RWPE2 (cell line): ENCODE measurements around the gene SLC5A8.

Experiments used
- ATAC-seq: fragments of 200-7000 bp; cut with Tn5 transposase; 3 replicates; pipeline ENCODE4 v1.9.1; 2021; ENCODE audit warnings: low read depth
- DNase-seq: peaks from one replicate; pipeline ENCODE4 v3.0.0-alpha.2; 2020; ENCODE audit warnings: low spot score
- H3K27ac ChIP-seq: fragments of 450-650 bp; 2 replicates; pipeline ENCODE4 v1.5.1; 2017; ENCODE audit warnings: mild to moderate bottlenecking; ENCODE audit not compliant: poor library complexity, severe bottlenecking
- H3K27me3 ChIP-seq: fragments of 250-450 bp; sonication (Bioruptor Pico); 2 replicates; pipeline ENCODE4 v1.5.1; 2021; ENCODE audit warnings: mild to moderate bottlenecking, moderate library complexity; ENCODE audit not compliant: insufficient read depth, poor library complexity, severe bottlenecking
- H3K36me3 ChIP-seq: fragments of 250-450 bp; sonication (Bioruptor Pico); 2 replicates; pipeline ENCODE4 v1.5.1; 2020; ENCODE audit warnings: low read depth, mild to moderate bottlenecking, moderate library complexity
- H3K4me1 ChIP-seq: fragments of 250-450 bp; sonication (Bioruptor Pico); 2 replicates; pipeline ENCODE4 v1.5.1; 2021; ENCODE audit warnings: mild to moderate bottlenecking, moderate library complexity; ENCODE audit not compliant: insufficient read depth, poor library complexity, severe bottlenecking
- H3K4me3 ChIP-seq: fragments of 250-450 bp; sonication (Bioruptor Pico); 2 replicates; pipeline ENCODE4 v1.5.1; 2021; ENCODE audit warnings: mild to moderate bottlenecking, moderate library complexity; ENCODE audit not compliant: severe bottlenecking
- H3K9me3 ChIP-seq: fragments of 250-450 bp; sonication (Bioruptor Pico); 2 replicates; pipeline ENCODE4 v1.5.1; 2021; ENCODE audit warnings: mild to moderate bottlenecking, moderate library complexity; ENCODE audit not compliant: severe bottlenecking
- CTCF ChIP-seq: fragments of 450-650 bp; IDR thresholded peaks from one replicate; pipeline ENCODE4 v1.5.1; 2017; ENCODE audit warnings: mild to moderate bottlenecking, moderate library complexity; ENCODE audit not compliant: poor library complexity, severe bottlenecking

SLC5A8 gene

GRCh38 chr12:101209319-101210302, at the start of gene SLC5A8:
SLC5A8 (minus strand) TSS chr12:101210238; CDS start chr12:101209848, 390 bp downstream.
- no peaks in the 10 kb centered on the region for H3K36me3 ChIP-seq
- peaks cover 40% of the 10 kb centered on the region for H3K27me3 ChIP-seq
- TF ChIP-seq CTCF, result no peak
- no peaks in the 10 kb centered on the region for H3K4me1 ChIP-seq
- ATAC-seq (peak; percentile 56), DNase-seq (no peak)
- peak within 1 kb of the TSS; percentile 10 for H3K4me3 ChIP-seq
- H3K27ac ChIP-seq, result no peak within 1 kb of the TSS
- H3K9me3 ChIP-seq, result no peaks in the 10 kb centered on the region

- DNase-seq (no peak), ATAC-seq (no peak)
- no peak for TF ChIP-seq CTCF
- H3K9me3 ChIP-seq, result no peaks in the 10 kb centered on the region
- no peak overlapping the region for H3K27ac ChIP-seq
- H3K4me3 ChIP-seq, result no peak overlapping the region
- no peaks in the 10 kb centered on the region for H3K27me3 ChIP-seq
- no peaks in the 10 kb centered on the region for H3K4me1 ChIP-seq
- no peaks in the 10 kb centered on the region for H3K36me3 ChIP-seq
Observed at GRCh38 chr12:101257357-101257756, 47.3 kb upstream of the SLC5A8 start.

GRCh38 chr12:101256266-101256665, 46.2 kb upstream of the SLC5A8 start:
- Histone ChIP-seq H3K36me3 (no peaks in the 10 kb centered on the region), H3K4me3 (no peak overlapping the region), H3K27me3 (no peaks in the 10 kb centered on the region), H3K9me3 (no peaks in the 10 kb centered on the region), H3K4me1 (no peaks in the 10 kb centered on the region), H3K27ac (no peak overlapping the region)
- DNase-seq (no peak), ATAC-seq (no peak)
- no peak for TF ChIP-seq CTCF

GRCh38 chr12:101243616-101244015, 33.6 kb upstream of the SLC5A8 start:
- no peaks in the 10 kb centered on the region for H3K27me3 ChIP-seq
- no peak for TF ChIP-seq CTCF
- DNase-seq (no peak), ATAC-seq (no peak)
- no peak overlapping the region for H3K27ac ChIP-seq
- no peak overlapping the region for H3K4me3 ChIP-seq
- no peaks in the 10 kb centered on the region for H3K4me1 ChIP-seq
- H3K36me3 ChIP-seq, result no peaks in the 10 kb centered on the region
- peaks cover 2% of the 10 kb centered on the region for H3K9me3 ChIP-seq

GRCh38 chr12:101243074-101243473, 33.0 kb upstream of the SLC5A8 start:
- no peak overlapping the region for H3K4me3 ChIP-seq
- no peak for ATAC-seq
- H3K27me3 ChIP-seq, result no peaks in the 10 kb centered on the region
- no peaks in the 10 kb centered on the region for H3K36me3 ChIP-seq
- H3K9me3 ChIP-seq, result peaks cover 2% of the 10 kb centered on the region
- H3K27ac ChIP-seq, result no peak overlapping the region
- no peak for DNase-seq
- TF ChIP-seq CTCF, result no peak
- H3K4me1 ChIP-seq, result no peaks in the 10 kb centered on the region
